Measurements from ENCODE around the gene SMIM3. TPM values are rescaled to one million over a fixed set of nuclear protein-coding genes. Genes with fewer than 3 reads are reported as not detected.

Gene SMIM3
- total and polyA plus RNA-seq, 2 experiments from 2014 or later, result 6.2 to 7.6 TPM

GRCh38 chr5:150794927-150795326 lies 16.4 kb downstream of the SMIM3 start:
- DNase-seq (ENCODE audit: low spot score) (no peak), ATAC-seq (no peak)
- no peaks in the 10 kb centered on the region for H3F3A ChIP-seq (replicated peaks; ENCODE audit: low read depth)
- no peak overlapping the region for H3K4me2 ChIP-seq
- no peaks in the 10 kb centered on the region; the same call in none of the 2 replicates for H4K20me1 ChIP-seq (replicated peaks; ENCODE audit: insufficient read depth)
- Mint-ChIP-seq H3K27me3 (ENCODE audit: insufficient read depth, low read depth, poor library complexity) (peaks cover 2% of the 10 kb centered on the region), H3K36me3 (ENCODE audit: low read depth) (no peaks in the 10 kb centered on the region), H3K27ac (no peak overlapping the region), H3K4me1 (peaks cover 5% of the 10 kb centered on the region; the same call in 2 of the 3 replicates), H3K4me3 (no peak overlapping the region), H3K9me3 (no peaks in the 10 kb centered on the region)
- no peak overlapping the region for H3K27ac ChIP-seq (ENCODE audit: low read depth)
- no peaks in the 10 kb centered on the region for H3K36me3 ChIP-seq (ENCODE audit: insufficient read depth)
- H3K79me2 ChIP-seq (replicated peaks; ENCODE audit: insufficient read depth), result no peaks in the 10 kb centered on the region; the same call in 1 of the 2 replicates
- no peak overlapping the region for H2AFZ ChIP-seq
- no peaks in the 10 kb centered on the region for H3K9me2 ChIP-seq (ENCODE audit: insufficient read depth)
- no peaks in the 10 kb centered on the region for H3K4me1 ChIP-seq (ENCODE audit: insufficient read depth)
- TF ChIP-seq JUNB (IDR thresholded peaks at IDR 0.05; ENCODE audit: unreplicated experiment), result no peak
- no peak for TF ChIP-seq STAT1 (IDR thresholded peaks at IDR 0.05; ENCODE audit: unreplicated experiment)
- no peak for TF ChIP-seq EZH2phosphoT487 (IDR thresholded peaks at IDR 0.05; ENCODE audit: unreplicated experiment)
- no peak for TF ChIP-seq REST (IDR thresholded peaks at IDR 0.05; ENCODE audit: unreplicated experiment)
- no peak for TF ChIP-seq ZNF462 (CRISPR knock-in tag; IDR thresholded peaks at IDR 0.05)
- TF ChIP-seq POLR2AphosphoS5 (IDR thresholded peaks at IDR 0.05; ENCODE audit: low read depth), result no peak
- TF ChIP-seq, protein P1, sequence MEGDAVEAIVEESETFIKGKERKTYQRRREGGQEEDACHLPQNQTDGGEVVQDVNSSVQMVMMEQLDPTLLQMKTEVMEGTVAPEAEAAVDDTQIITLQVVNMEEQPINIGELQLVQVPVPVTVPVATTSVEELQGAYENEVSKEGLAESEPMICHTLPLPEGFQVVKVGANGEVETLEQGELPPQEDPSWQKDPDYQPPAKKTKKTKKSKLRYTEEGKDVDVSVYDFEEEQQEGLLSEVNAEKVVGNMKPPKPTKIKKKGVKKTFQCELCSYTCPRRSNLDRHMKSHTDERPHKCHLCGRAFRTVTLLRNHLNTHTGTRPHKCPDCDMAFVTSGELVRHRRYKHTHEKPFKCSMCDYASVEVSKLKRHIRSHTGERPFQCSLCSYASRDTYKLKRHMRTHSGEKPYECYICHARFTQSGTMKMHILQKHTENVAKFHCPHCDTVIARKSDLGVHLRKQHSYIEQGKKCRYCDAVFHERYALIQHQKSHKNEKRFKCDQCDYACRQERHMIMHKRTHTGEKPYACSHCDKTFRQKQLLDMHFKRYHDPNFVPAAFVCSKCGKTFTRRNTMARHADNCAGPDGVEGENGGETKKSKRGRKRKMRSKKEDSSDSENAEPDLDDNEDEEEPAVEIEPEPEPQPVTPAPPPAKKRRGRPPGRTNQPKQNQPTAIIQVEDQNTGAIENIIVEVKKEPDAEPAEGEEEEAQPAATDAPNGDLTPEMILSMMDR (conservative IDR thresholded peaks at IDR 0.05; ENCODE audit: low read depth in 2 of 2), result no peak
- no peaks in the 10 kb centered on the region for H3K27me3 ChIP-seq (ENCODE audit: insufficient read depth)
- no peak overlapping the region for H3K4me3 ChIP-seq

All from GM23338 (cell line).